HepG2 (cell line): ENCODE results near the gene VPS25. TPM values are rescaled to one million over a fixed set of nuclear protein-coding genes. Genes with fewer than 3 reads are reported as not detected.

Experiments used
- EP300 ChIP-seq, 3 experiments: sonication (generic) in 1 of 3; formaldehyde crosslinking in 1 of 3; IDR thresholded peaks; 2 replicates each; pipeline versions ENCODE4 v1.5.1 to v1.6.1; 2011 to 2020; ENCODE audit warnings: low read depth in 2 of 3, low read length in 2 of 3, borderline replicate concordance in 1 of 3, improper control_type of control experiment in 1 of 3, mild to moderate bottlenecking in 1 of 3, missing genetic modification reagents in 1 of 3, moderate library complexity in 1 of 3
- GABPB1 ChIP-seq: IDR thresholded peaks from 2 replicates; pipeline ENCODE4 v1.6.1; 2016; ENCODE audit warnings: mild to moderate bottlenecking, missing genetic modification reagents, moderate library complexity, missing compliant biosample characterization
- NR2C2 ChIP-seq: sonication (generic); formaldehyde crosslinking; IDR thresholded peaks from 2 replicates; pipeline ENCODE4 v1.4.0; 2020; ENCODE audit warnings: missing genetic modification reagents, mild to moderate bottlenecking, moderate library complexity, borderline replicate concordance
- PHF21A ChIP-seq: sonication (generic); formaldehyde crosslinking; IDR thresholded peaks from 2 replicates; pipeline ENCODE4 v1.5.0; 2020; ENCODE audit warnings: mild to moderate bottlenecking, missing genetic modification reagents
- POLR2AphosphoS5 ChIP-seq: IDR thresholded peaks from 2 replicates; pipeline ENCODE4 v1.6.1; 2012; ENCODE audit warnings: low read depth, low read length
- SRSF1 ChIP-seq: fragments of 200-400 bp; formaldehyde crosslinking; optimal IDR thresholded peaks from 2 replicates; pipeline ENCODE3; 2017; ENCODE audit warnings: mild to moderate bottlenecking, low read depth, low read length, moderate library complexity
- ZFY ChIP-seq: sonication (generic); formaldehyde crosslinking; IDR thresholded peaks from 2 replicates; pipeline ENCODE4 v1.4.0; 2020; ENCODE audit warnings: missing genetic modification reagents
- ZNF441 ChIP-seq: sonication (generic); formaldehyde crosslinking; IDR thresholded peaks from 2 replicates; pipeline ENCODE4 v1.7.0; 2021; ENCODE audit warnings: missing genetic modification reagents, borderline replicate concordance
- ZNF547 ChIP-seq: sonication (generic); formaldehyde crosslinking; IDR thresholded peaks from 2 replicates; pipeline ENCODE4 v1.5.1; 2020; ENCODE audit warnings: mild to moderate bottlenecking, missing genetic modification reagents
- ZNF550 ChIP-seq: sonication (generic); formaldehyde crosslinking; IDR thresholded peaks from 2 replicates; pipeline ENCODE4 v1.4.0; 2020; ENCODE audit warnings: mild to moderate bottlenecking, missing genetic modification reagents, borderline replicate concordance
- ZNF589 ChIP-seq: sonication (generic); formaldehyde crosslinking; conservative IDR thresholded peaks from 2 replicates; pipeline ENCODE4 v1.8.0; 2022; ENCODE audit warnings: mild to moderate bottlenecking, moderate library complexity, missing genetic modification reagents
- polyA plus RNA-seq, 8 experiments: library from polyadenylated mRNA; depleted of rRNA in 3 of 8; stranded (reverse) in 7 of 8; unstranded in 1 of 8; fragments of >200 nt; fragmentation: Illumina TruSeq in 4 of 8; extraction: Trizol in 4 of 8; gene quantifications; 2 replicates each; pipeline versions ENCODE4 v1.2.1 to v1.2.3, GENCODE V29; 2011 to 2016; ENCODE audit warnings: low read depth in 4 of 8, missing spikeins in 1 of 8, mixed read lengths in 1 of 8; ENCODE audit not compliant: insufficient read depth in 1 of 8
- total RNA-seq, 5 experiments: library from RNA; depleted of rRNA; stranded (reverse); fragments of >200 nt; fragmentation: Illumina TruSeq; extraction: Trizol; gene quantifications; 2 replicates each; pipeline ENCODE4 v1.2.3, GENCODE V29; 2016; ENCODE audit warnings: low read depth in 1 of 5
- TF ChIP-seq, protein P1 (sequence below): sonication (generic); formaldehyde crosslinking; IDR thresholded peaks from 2 replicates; pipeline ENCODE4 v1.8.1; 2023; ENCODE audit warnings: missing genetic modification reagents, inconsistent platforms, borderline replicate concordance
- TF ChIP-seq, protein P2 (sequence below): sonication (generic); formaldehyde crosslinking; IDR thresholded peaks from 2 replicates; pipeline ENCODE4 v1.4.0; 2020; ENCODE audit warnings: missing genetic modification reagents, mild to moderate bottlenecking, borderline replicate concordance
- TF ChIP-seq, protein P3 (sequence below): sonication (generic); formaldehyde crosslinking; IDR thresholded peaks from 2 replicates; pipeline ENCODE4 v1.4.0; 2020; ENCODE audit warnings: missing genetic modification reagents, borderline replicate concordance
- TF ChIP-seq, protein P4 (sequence below): IDR thresholded peaks from 2 replicates; pipeline ENCODE4 v1.6.1; 2016; ENCODE audit warnings: missing compliant biosample characterization, missing genetic modification reagents, borderline replicate concordance

The VPS25 gene
- total and polyA plus RNA-seq, 2 of the 13 experiments (the other 11 are each of a cell fraction or from before 2014, with no cell fraction given) = 161 to 249 TPM

DNA sequence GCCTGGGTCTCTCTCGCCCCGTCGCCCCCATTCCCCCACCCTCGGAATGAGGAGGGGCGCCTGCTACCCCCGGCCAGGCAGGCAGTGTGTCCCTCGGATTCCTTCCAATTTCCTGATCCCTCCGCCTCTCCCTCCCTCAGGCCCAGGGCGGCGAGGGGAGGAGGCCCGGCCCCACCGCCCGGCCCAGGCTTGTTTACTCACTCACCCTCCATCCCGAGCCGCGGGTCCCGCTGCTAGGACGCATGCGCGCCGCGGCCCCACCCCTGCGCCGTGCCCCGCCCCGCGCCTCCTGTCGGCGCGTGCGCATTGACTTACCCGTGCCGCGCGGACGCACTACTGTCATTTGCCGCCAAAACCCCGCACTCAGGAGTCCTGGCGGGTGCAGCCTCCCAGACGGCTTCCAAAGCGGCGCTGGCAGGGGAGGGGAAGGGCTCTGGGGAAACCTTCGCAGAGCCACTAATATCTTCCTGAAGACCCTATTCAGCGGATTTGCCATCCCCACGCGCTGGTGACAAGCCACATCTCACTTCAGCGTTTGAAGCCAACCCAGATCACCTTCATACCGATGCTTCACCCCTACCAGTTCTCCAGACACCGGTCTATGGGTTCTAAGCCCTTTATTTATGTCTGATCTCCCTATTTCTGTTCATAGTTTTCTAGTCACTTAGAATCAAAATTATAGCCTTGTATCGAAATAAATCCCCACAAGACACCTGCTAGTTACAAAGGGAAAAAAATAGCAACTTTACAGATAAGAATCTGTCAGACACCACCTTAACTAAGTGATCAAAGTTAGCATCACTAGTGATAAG, 28.2 kb upstream of the VPS25 start, which contains the start of gene EZH1 (continued):
- TF ChIP-seq EP300 (IDR thresholded peaks at IDR 0.05; ENCODE audit: low read depth in 2 of 2, low read length in 2 of 2) (peak; percentile 3 to 45; a peak in 1 of 4 replicates), EP300 (CRISPR knock-in tag; IDR thresholded peaks at IDR 0.05; ENCODE audit: borderline replicate concordance) (no peak), GABPB1 (CRISPR knock-in tag) (peak; percentile 71; the same call in 1 of the 2 replicates), POLR2AphosphoS5 (peak; percentile 88), ZNF547 (peak; percentile 62; the same call in 1 of the 2 replicates), ZNF550 (CRISPR knock-in tag) (0 out of 2 replicates have a peak, but pooled peaks have one; percentile 96), PHF21A (CRISPR knock-in tag) (peak; percentile 91), ZFY (CRISPR knock-in tag) (peak; percentile 95), NR2C2 (CRISPR knock-in tag) (peak; percentile 60; the same call in 1 of the 2 replicates), ZNF441 (CRISPR knock-in tag) (peak; percentile 92), ZNF589 (CRISPR knock-in tag) (peak; percentile 54; the same call in 1 of the 2 replicates), SRSF1 (peak; percentile 52)
- TF ChIP-seq, protein P1, sequence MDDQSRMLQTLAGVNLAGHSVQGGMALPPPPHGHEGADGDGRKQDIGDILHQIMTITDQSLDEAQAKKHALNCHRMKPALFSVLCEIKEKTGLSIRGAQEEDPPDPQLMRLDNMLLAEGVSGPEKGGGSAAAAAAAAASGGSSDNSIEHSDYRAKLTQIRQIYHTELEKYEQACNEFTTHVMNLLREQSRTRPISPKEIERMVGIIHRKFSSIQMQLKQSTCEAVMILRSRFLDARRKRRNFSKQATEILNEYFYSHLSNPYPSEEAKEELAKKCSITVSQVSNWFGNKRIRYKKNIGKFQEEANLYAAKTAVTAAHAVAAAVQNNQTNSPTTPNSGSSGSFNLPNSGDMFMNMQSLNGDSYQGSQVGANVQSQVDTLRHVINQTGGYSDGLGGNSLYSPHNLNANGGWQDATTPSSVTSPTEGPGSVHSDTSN = no peak
- TF ChIP-seq, protein P2, sequence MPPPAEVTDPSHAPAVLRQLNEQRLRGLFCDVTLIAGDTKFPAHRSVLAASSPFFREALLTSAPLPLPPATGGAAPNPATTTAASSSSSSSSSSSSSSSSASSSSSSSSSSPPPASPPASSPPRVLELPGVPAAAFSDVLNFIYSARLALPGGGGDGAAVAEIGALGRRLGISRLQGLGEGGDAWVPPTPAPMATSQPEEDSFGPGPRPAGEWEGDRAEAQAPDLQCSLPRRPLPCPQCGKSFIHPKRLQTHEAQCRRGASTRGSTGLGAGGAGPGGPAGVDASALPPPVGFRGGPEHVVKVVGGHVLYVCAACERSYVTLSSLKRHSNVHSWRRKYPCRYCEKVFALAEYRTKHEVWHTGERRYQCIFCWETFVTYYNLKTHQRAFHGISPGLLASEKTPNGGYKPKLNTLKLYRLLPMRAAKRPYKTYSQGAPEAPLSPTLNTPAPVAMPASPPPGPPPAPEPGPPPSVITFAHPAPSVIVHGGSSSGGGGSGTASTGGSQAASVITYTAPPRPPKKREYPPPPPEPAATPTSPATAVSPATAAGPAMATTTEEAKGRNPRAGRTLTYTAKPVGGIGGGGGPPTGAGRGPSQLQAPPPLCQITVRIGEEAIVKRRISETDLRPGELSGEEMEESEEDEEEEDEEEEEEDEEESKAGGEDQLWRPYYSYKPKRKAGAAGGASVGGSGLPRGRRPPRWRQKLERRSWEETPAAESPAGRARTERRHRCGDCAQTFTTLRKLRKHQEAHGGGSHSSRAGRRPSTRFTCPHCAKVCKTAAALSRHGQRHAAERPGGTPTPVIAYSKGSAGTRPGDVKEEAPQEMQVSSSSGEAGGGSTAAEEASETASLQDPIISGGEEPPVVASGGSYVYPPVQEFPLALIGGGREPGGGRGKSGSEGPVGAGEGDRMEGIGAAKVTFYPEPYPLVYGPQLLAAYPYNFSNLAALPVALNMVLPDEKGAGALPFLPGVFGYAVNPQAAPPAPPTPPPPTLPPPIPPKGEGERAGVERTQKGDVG (CRISPR knock-in tag) = peak; percentile 49; the same call in 1 of the 2 replicates
- TF ChIP-seq, protein P3, sequence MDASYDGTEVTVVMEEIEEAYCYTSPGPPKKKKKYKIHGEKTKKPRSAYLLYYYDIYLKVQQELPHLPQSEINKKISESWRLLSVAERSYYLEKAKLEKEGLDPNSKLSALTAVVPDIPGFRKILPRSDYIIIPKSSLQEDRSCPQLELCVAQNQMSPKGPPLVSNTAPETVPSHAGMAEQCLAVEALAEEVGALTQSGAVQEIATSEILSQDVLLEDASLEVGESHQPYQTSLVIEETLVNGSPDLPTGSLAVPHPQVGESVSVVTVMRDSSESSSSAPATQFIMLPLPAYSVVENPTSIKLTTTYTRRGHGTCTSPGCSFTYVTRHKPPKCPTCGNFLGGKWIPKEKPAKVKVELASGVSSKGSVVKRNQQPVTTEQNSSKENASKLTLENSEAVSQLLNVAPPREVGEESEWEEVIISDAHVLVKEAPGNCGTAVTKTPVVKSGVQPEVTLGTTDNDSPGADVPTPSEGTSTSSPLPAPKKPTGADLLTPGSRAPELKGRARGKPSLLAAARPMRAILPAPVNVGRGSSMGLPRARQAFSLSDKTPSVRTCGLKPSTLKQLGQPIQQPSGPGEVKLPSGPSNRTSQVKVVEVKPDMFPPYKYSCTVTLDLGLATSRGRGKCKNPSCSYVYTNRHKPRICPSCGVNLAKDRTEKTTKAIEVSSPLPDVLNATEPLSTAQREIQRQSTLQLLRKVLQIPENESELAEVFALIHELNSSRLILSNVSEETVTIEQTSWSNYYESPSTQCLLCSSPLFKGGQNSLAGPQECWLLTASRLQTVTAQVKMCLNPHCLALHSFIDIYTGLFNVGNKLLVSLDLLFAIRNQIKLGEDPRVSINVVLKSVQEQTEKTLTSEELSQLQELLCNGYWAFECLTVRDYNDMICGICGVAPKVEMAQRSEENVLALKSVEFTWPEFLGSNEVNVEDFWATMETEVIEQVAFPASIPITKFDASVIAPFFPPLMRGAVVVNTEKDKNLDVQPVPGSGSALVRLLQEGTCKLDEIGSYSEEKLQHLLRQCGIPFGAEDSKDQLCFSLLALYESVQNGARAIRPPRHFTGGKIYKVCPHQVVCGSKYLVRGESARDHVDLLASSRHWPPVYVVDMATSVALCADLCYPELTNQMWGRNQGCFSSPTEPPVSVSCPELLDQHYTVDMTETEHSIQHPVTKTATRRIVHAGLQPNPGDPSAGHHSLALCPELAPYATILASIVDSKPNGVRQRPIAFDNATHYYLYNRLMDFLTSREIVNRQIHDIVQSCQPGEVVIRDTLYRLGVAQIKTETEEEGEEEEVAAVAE (CRISPR knock-in tag) = 0 out of 2 replicates have a peak, but pooled peaks have one; percentile 34
- TF ChIP-seq, protein P4, sequence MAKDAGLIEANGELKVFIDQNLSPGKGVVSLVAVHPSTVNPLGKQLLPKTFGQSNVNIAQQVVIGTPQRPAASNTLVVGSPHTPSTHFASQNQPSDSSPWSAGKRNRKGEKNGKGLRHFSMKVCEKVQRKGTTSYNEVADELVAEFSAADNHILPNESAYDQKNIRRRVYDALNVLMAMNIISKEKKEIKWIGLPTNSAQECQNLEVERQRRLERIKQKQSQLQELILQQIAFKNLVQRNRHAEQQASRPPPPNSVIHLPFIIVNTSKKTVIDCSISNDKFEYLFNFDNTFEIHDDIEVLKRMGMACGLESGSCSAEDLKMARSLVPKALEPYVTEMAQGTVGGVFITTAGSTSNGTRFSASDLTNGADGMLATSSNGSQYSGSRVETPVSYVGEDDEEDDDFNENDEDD (CRISPR knock-in tag) = peak; percentile 100
